NCI-H2081 treated with DMSO at 0.1 percent for 48 hours (cell line): Measurements from ENCODE around the gene KIF20B.
"Not testable (repeated sequence)": the region's sequence is repeated elsewhere in the genome, so short reads cannot be mapped to it uniquely, and the experiment has no call there.

ENCODE experiments used
- DNase-seq: peaks from one replicate; lab custom pipeline; 2025; lab: John Stamatoyannopoulos, UW

KIF20B gene

GRCh38 chr10:89685936-89686335 lies 15.5 kb upstream of the KIF20B start:
- no peak for DNase-seq

GRCh38 chr10:89690027-89690426 lies 11.4 kb upstream of the KIF20B start:
- no peak for DNase-seq

GRCh38 chr10:89692416-89692815 lies 9.0 kb upstream of the KIF20B start:
- DNase-seq = no peak

GRCh38 chr10:89693176-89693575 lies 8.2 kb upstream of the KIF20B start:
- DNase-seq = no peak

- DNase-seq = no peak
These were observed 6.1 kb upstream of the KIF20B start for GRCh38 chr10:89695307-89695706.

GRCh38 chr10:89697946-89698345 lies 3.4 kb upstream of the KIF20B start:
- DNase-seq = no peak

- DNase-seq = no peak
These were observed 1.8 kb upstream of the KIF20B start for GRCh38 chr10:89699581-89700064.

- no peak for DNase-seq
These were observed 508 bp upstream of the KIF20B start for GRCh38 chr10:89700923-89701241.

- DNase-seq = no peak
These were observed 711 bp downstream of the KIF20B start for GRCh38 chr10:89702121-89702480.

- DNase-seq = no peak
These were observed 4.1 kb downstream of the KIF20B start for GRCh38 chr10:89705466-89705865.

GRCh38 chr10:89706011-89706410 lies 4.6 kb downstream of the KIF20B start:
- no peak for DNase-seq

- DNase-seq = no peak
These were observed 6.0 kb downstream of the KIF20B start for GRCh38 chr10:89707372-89707771.

- no peak for DNase-seq
These were observed 9.4 kb downstream of the KIF20B start for GRCh38 chr10:89710753-89711152.

- DNase-seq = no peak
These were observed 33.2 kb downstream of the KIF20B start for GRCh38 chr10:89734616-89735015.

GRCh38 chr10:89738551-89739209 lies 37.3 kb downstream of the KIF20B start:
- DNase-seq = no peak

GRCh38 chr10:89741126-89741762 lies 39.9 kb downstream of the KIF20B start:
- no peak for DNase-seq

GRCh38 chr10:89744026-89744425 lies 42.6 kb downstream of the KIF20B start:
- no peak for DNase-seq

- no peak for DNase-seq
These were observed 44.5 kb downstream of the KIF20B start for GRCh38 chr10:89745903-89746302.

GRCh38 chr10:89750441-89750840 lies 49.1 kb downstream of the KIF20B start:
- DNase-seq = no peak

GRCh38 chr10:89755374-89755773 lies 54.0 kb downstream of the KIF20B start:
- no peak for DNase-seq

- no peak for DNase-seq
These were observed 58.1 kb downstream of the KIF20B start for GRCh38 chr10:89759531-89759930.

GRCh38 chr10:89763671-89764070 lies 62.3 kb downstream of the KIF20B start:
- DNase-seq = not testable (repeated sequence)

GRCh38 chr10:89771684-89772083 lies 70.3 kb downstream of the KIF20B start:
- no peak for DNase-seq

GRCh38 chr10:89773081-89773480 lies 71.7 kb downstream of the KIF20B start:
- DNase-seq = no peak
